GM23338 (cell line): ENCODE data around the gene FMOD. TPM values are rescaled to one million over a fixed set of nuclear protein-coding genes. Genes with fewer than 3 reads are reported as not detected.

Experiments used
- ATAC-seq: fragments of 200-7000 bp; cut with Tn5 transposase; 3 replicates; pipeline ENCODE4 v1.9.1; 2020
- DNase-seq: peaks from one replicate; pipeline ENCODE4 v3.0.0-alpha.2; 2015; ENCODE audit warnings: low spot score
- H2AFZ ChIP-seq: fragments of 200-600 bp; sonication (generic); 2 replicates; pipeline ENCODE4 v1.8.0; 2016; ENCODE audit warnings: antibody characterized with exemption, mild to moderate bottlenecking, moderate library complexity
- H3F3A ChIP-seq: fragments of 200-600 bp; sonication (generic); replicated peaks from 2 replicates; pipeline ENCODE4 v1.8.0; 2017; ENCODE audit warnings: antibody characterized with exemption, mixed run types, low read depth
- H3K27ac ChIP-seq: fragments of 200-600 bp; sonication (generic); 2 replicates; pipeline ENCODE4 v1.6.1; 2016; ENCODE audit warnings: low read depth
- H3K27me3 ChIP-seq: fragments of 200-600 bp; sonication (generic); 2 replicates; pipeline ENCODE4 v1.8.0; 2016; ENCODE audit warnings: mild to moderate bottlenecking, mixed run types, moderate library complexity; ENCODE audit not compliant: insufficient read depth
- H3K36me3 ChIP-seq: fragments of 200-600 bp; sonication (generic); 2 replicates; pipeline ENCODE4 v1.8.0; 2016; ENCODE audit warnings: mild to moderate bottlenecking; ENCODE audit not compliant: insufficient read depth
- H3K4me1 ChIP-seq: fragments of 200-600 bp; sonication (generic); 2 replicates; pipeline ENCODE4 v1.8.0; 2016; ENCODE audit warnings: mild to moderate bottlenecking, moderate library complexity; ENCODE audit not compliant: insufficient read depth
- H3K4me2 ChIP-seq: fragments of 200-600 bp; sonication (generic); 2 replicates; pipeline ENCODE4 v1.7.1; 2017; ENCODE audit warnings: mixed run types
- H3K4me3 ChIP-seq: fragments of 200-600 bp; sonication (generic); 2 replicates; pipeline ENCODE4 v1.6.1; 2016; ENCODE audit warnings: mixed run types
- H3K79me2 ChIP-seq: fragments of 200-600 bp; sonication (generic); replicated peaks from 2 replicates; pipeline ENCODE4 v1.8.0; 2017; ENCODE audit warnings: mild to moderate bottlenecking; ENCODE audit not compliant: insufficient read depth
- H3K9me2 ChIP-seq: fragments of 200-600 bp; sonication (generic); 2 replicates; pipeline ENCODE4 v1.8.0; 2017; ENCODE audit not compliant: insufficient read depth
- H4K20me1 ChIP-seq: fragments of 200-600 bp; sonication (generic); replicated peaks from 2 replicates; pipeline ENCODE4 v1.8.0; 2017; ENCODE audit warnings: mild to moderate bottlenecking; ENCODE audit not compliant: insufficient read depth
- H3K27ac Mint-ChIP-seq: 2 replicates; pipeline ENCODE4 v1.8.0; 2020; ENCODE audit warnings: inconsistent platforms, mild to moderate bottlenecking, moderate library complexity, mixed read lengths
- H3K27me3 Mint-ChIP-seq: 3 replicates; pipeline ENCODE4 v1.8.0; 2022; ENCODE audit warnings: low read depth, mild to moderate bottlenecking, moderate library complexity, mixed read lengths, inconsistent platforms; ENCODE audit not compliant: insufficient read depth, poor library complexity
- H3K36me3 Mint-ChIP-seq: 3 replicates; pipeline ENCODE4 v1.8.0; 2021; ENCODE audit warnings: low read depth, mild to moderate bottlenecking, inconsistent platforms, moderate library complexity, mixed read lengths
- H3K4me1 Mint-ChIP-seq: 3 replicates; pipeline ENCODE4 v1.8.0; 2020; ENCODE audit warnings: mild to moderate bottlenecking, inconsistent platforms, mixed read lengths
- H3K4me3 Mint-ChIP-seq: 3 replicates; pipeline ENCODE4 v1.8.0; 2021; ENCODE audit warnings: moderate library complexity, mild to moderate bottlenecking, inconsistent platforms, mixed read lengths
- H3K9me3 Mint-ChIP-seq: 3 replicates; pipeline ENCODE4 v1.8.0; 2020; ENCODE audit warnings: moderate library complexity, mild to moderate bottlenecking, inconsistent platforms, mixed read lengths
- JUNB ChIP-seq: IDR thresholded peaks from one replicate; pipeline ENCODE4 v1.6.1; 2016; ENCODE audit warnings: antibody characterized with exemption; ENCODE audit not compliant: unreplicated experiment
- NANOG ChIP-seq: IDR thresholded peaks from 2 replicates; pipeline ENCODE4 v1.6.1; 2016; ENCODE audit warnings: antibody characterized with exemption, borderline replicate concordance
- STAT1 ChIP-seq: IDR thresholded peaks from one replicate; pipeline ENCODE4 v1.6.1; 2016; ENCODE audit warnings: antibody characterized with exemption; ENCODE audit not compliant: unreplicated experiment
- polyA plus RNA-seq: library from polyadenylated mRNA; unstranded; fragments of >200 nt; fragmentation: Nextera tagmentation; extraction: Ambion mirVana; gene quantifications from 2 replicates; pipeline ENCODE4 v1.2.1, GENCODE V29; 2016
- total RNA-seq: library from RNA; depleted of rRNA; stranded (reverse); fragments of >200 nt; shearing (Covaris generic); gene quantifications from 2 replicates; pipeline ENCODE4 v1.2.3, GENCODE V29; 2014
- TF ChIP-seq, protein P1 (sequence below): IDR thresholded peaks from one replicate; pipeline ENCODE4 v1.6.1; 2018; ENCODE audit warnings: antibody characterized with exemption; ENCODE audit not compliant: unreplicated experiment
- TF ChIP-seq, protein P2 (sequence below), 2 experiments: fragments of 200-600 bp in 1 of 2; sonication (generic) in 1 of 2; conservative IDR thresholded peaks; 2 replicates each; pipeline versions ENCODE4 v1.5.1 to v1.6.1; 2016 to 2017; ENCODE audit warnings: antibody characterized with exemption in 2 of 2, low read depth in 2 of 2, mild to moderate bottlenecking in 2 of 2, moderate library complexity in 1 of 2

Gene FMOD
- total and polyA plus RNA-seq, 2 experiments from 2014 or later, result 0.27 to 1.3 TPM

DNA sequence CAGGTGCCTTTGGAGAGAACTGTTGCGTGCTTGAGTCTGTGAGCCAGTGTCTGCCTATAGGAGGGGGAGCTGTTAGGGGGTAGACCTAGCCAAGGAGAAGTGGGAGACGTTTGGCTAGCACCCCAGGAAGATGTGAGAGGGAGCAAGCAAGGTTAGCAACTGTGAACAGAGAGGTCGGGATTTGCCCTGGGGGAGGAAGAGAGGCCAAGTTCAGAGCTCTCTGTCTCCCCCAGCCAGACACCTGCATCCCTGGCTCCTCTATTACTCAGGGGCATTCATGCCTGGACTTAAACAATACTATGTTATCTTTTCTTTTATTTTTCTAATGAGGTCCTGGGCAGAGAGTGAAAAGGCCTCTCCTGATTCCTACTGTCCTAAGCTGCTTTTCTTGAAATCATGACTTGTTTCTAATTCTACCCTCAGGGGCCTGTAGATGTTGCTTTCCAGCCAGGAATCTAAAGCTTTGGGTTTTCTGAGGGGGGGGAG is 43.2 kb downstream of the FMOD start (continued):
- TF ChIP-seq, protein P1, sequence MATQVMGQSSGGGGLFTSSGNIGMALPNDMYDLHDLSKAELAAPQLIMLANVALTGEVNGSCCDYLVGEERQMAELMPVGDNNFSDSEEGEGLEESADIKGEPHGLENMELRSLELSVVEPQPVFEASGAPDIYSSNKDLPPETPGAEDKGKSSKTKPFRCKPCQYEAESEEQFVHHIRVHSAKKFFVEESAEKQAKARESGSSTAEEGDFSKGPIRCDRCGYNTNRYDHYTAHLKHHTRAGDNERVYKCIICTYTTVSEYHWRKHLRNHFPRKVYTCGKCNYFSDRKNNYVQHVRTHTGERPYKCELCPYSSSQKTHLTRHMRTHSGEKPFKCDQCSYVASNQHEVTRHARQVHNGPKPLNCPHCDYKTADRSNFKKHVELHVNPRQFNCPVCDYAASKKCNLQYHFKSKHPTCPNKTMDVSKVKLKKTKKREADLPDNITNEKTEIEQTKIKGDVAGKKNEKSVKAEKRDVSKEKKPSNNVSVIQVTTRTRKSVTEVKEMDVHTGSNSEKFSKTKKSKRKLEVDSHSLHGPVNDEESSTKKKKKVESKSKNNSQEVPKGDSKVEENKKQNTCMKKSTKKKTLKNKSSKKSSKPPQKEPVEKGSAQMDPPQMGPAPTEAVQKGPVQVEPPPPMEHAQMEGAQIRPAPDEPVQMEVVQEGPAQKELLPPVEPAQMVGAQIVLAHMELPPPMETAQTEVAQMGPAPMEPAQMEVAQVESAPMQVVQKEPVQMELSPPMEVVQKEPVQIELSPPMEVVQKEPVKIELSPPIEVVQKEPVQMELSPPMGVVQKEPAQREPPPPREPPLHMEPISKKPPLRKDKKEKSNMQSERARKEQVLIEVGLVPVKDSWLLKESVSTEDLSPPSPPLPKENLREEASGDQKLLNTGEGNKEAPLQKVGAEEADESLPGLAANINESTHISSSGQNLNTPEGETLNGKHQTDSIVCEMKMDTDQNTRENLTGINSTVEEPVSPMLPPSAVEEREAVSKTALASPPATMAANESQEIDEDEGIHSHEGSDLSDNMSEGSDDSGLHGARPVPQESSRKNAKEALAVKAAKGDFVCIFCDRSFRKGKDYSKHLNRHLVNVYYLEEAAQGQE, result no peak

DNA sequence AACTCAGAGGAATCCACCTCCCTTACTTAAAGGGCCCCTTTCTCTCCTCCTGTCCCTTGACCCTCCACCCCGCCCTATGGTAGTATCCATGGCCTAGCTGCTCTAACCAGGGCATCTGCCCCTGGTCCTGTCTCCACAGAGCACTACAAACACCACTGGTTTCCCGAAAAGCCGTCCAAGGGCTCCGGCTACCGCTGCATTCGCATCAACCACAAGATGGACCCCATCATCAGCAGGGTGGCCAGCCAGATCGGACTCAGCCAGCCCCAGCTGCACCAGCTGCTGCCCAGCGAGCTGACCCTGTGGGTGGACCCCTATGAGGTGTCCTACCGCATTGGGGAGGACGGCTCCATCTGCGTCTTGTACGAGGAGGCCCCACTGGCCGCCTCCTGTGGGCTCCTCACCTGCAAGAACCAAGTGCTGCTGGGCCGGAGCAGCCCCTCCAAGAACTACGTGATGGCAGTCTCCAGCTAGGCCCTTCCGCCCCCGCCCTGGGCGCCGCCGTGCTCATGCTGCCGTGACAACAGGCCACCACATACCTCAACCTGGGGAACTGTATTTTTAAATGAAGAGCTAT is 43.9 kb downstream of the FMOD start:
- H3K79me2 ChIP-seq, result no peaks in the 10 kb centered on the region
- no peaks in the 10 kb centered on the region; the same call in 1 of the 3 replicates for H3K36me3 Mint-ChIP-seq
- no peak overlapping the region for H3K27ac ChIP-seq
- no peaks in the 10 kb centered on the region for H3K9me3 Mint-ChIP-seq
- H4K20me1 ChIP-seq, result peaks cover 22% of the 10 kb centered on the region
- peaks cover 89% of the 10 kb centered on the region for H3K27me3 Mint-ChIP-seq
- H3K4me3 Mint-ChIP-seq, result peak overlapping the region; percentile 74
- peak overlapping the region; percentile 84 for H3K4me3 ChIP-seq
- peaks cover 60% of the 10 kb centered on the region for H3K4me1 Mint-ChIP-seq
- H3K4me1 ChIP-seq, result peaks cover 28% of the 10 kb centered on the region
- H3K27ac Mint-ChIP-seq, result no peak overlapping the region
- peak overlapping the region; percentile 90 for H3K4me2 ChIP-seq
- H3K9me2 ChIP-seq, result no peaks in the 10 kb centered on the region
- H3K27me3 ChIP-seq, result peaks cover 98% of the 10 kb centered on the region
- no peak overlapping the region for H2AFZ ChIP-seq
- ATAC-seq, result peak; percentile 5
- H3K36me3 ChIP-seq, result no peaks in the 10 kb centered on the region
- TF ChIP-seq STAT1, result no peak
- TF ChIP-seq JUNB, result no peak
- no peak for TF ChIP-seq NANOG
- TF ChIP-seq, protein P2, sequence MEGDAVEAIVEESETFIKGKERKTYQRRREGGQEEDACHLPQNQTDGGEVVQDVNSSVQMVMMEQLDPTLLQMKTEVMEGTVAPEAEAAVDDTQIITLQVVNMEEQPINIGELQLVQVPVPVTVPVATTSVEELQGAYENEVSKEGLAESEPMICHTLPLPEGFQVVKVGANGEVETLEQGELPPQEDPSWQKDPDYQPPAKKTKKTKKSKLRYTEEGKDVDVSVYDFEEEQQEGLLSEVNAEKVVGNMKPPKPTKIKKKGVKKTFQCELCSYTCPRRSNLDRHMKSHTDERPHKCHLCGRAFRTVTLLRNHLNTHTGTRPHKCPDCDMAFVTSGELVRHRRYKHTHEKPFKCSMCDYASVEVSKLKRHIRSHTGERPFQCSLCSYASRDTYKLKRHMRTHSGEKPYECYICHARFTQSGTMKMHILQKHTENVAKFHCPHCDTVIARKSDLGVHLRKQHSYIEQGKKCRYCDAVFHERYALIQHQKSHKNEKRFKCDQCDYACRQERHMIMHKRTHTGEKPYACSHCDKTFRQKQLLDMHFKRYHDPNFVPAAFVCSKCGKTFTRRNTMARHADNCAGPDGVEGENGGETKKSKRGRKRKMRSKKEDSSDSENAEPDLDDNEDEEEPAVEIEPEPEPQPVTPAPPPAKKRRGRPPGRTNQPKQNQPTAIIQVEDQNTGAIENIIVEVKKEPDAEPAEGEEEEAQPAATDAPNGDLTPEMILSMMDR (conservative IDR thresholded peaks at IDR 0.05; ENCODE audit: low read depth in 2 of 2), result 0 out of 4 replicates have a peak, but pooled peaks of 1 of the 2 experiments have one; percentile 7
- 0 out of 2 replicates have a peak, but pooled peaks cover 11% of the 10 kb centered on the region for H3F3A ChIP-seq
- no peak for DNase-seq
